GM18499 (cell line): Measurements from ENCODE around the gene TMEM256.

ENCODE experiments used
- ATAC-seq: cut with Tn5 transposase; IDR thresholded peaks from one replicate; pipeline ENCODE4 v1.9.1; 2021; ENCODE audit warnings: moderate number of reproducible peaks; ENCODE audit not compliant: insufficient read depth, unreplicated experiment

The TMEM256 gene

DNA sequence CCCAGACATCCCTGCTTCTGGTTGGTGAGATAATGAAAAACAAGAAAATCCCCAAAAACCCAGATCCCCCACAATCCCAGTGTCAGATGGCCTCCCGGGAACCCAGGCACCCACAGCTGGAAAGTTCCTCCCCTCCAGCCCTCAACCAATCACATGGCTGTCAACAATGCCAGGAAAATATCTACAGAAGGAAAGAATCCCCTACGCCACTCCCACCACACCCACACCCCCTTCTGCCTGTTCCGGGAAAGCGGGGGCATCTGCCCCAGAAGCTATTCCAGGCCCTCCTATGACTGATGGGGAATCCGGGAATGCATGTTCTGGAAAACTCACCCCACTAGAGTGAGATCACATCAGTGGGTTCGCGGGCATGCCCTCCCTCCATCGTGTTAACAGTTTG is 47.1 kb downstream of the TMEM256 start:
- ATAC-seq: no peak

DNA sequence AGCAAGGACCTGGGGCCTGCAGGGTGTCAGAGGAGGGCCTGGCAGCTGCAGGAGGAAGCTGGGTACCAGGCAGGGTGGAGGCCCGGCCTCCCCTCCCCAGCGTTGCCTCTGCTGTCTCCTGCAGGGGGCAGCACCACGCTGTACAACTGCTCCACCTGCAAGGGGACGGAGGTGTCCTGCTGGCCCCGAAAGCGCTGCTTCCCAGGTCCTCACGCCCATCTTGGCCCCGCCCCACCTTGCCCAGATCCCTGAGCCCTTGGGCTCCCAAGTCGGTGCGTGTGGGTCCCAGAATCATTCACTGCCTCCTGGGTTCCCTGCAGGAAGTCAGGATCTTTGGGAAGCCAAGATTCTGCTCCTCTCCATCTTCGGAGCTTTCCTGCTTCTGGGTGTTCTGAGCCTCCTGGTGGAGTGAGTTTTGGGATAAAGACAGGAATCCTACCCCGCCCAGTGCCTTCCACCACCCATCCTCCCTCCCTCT is 47.8 kb downstream of the TMEM256 start:
- no peak for ATAC-seq

DNA sequence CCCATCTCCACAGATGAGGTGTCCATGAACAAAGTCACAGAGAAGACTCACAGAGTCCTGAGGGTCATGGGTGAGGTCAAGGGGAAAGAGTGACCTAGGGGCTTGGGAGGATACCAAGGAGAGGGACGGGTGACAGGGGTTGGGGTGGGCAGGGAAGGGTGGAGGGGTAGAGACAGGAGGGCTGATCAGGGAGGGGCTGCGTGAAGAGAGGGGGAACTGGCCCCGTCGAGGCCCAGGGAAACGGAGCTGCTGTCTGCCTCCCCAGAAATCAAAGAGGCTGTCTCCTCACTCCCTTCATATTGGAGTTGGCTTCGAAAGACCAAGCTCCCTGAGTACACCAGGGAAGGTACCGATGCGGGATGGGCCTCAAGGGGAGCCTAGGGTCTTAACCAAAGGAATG is 48.3 kb downstream of the TMEM256 start:
- ATAC-seq: no peak

DNA sequence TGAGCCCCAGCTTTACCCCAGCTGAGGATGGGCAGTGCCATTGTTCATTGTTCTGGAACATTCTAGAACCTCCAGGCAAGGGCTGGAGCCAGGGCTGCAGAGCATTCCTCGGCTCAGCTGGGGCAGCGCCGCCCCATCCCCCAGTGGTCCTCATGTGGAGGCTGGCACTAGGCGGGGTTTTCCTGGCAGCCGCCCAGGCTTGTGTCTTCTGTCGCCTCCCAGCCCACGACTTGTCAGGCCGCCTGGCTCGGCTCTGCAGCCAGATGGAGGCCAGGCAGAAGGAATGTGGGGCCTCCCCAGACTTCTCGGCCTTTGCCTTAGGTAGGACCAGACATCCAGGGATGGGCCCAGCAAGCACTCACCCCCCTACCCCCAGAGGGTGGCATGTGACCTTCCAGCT is 48.8 kb downstream of the TMEM256 start, which contains the start of gene TMEM95:
TMEM95 (plus strand) TSS at position 104 of the 400 bp plus-strand sequence; CDS start at position 153, 49 bp downstream.
- ATAC-seq: no peak

DNA sequence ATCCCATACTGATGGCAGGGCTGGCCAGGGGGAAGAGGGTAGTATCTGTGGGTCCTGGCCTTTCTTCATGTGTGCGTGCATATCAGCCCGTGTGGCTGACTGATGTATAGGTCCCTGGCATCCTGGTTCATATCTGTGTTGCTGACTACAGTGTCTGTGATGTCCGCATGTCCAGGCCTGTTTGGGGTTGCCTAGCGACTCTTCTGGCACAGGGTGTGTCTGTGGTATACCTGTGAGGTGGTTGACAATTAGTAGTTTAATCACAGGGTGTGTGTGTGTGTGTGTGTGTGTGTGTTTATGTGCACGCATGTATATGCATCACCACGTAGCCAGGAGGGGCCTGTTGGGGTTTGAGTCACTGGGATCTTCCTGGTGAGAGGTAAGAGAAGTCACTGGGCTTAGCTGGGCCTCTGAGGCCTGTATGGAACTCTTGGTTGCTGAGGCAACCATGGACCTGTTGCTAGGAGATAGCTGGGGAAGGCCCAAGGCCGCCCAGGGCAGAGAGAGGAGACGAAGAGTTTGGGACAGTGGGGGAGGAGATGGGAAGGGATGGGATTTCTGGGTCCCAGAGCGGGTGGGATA is 49.5 kb downstream of the TMEM256 start:
- no peak for ATAC-seq
